GM12873 (cell line): ENCODE data around the gene BAX.

Experiments used
- CTCF ChIP-seq: IDR thresholded peaks from 2 replicates; pipeline ENCODE4 v1.5.1; 2012; ENCODE audit warnings: low read depth, mild to moderate bottlenecking, moderate library complexity, low read length, control low read depth; ENCODE audit not compliant: insufficient read depth; ENCODE audit errors: missing control alignments

BAX gene

GRCh38 chr19:48953141-48953540 lies 1.5 kb upstream of the BAX start:
- no peak for TF ChIP-seq CTCF

- no peak for TF ChIP-seq CTCF
These were observed 583 bp upstream of the BAX start for GRCh38 chr19:48953990-48954594.

GRCh38 chr19:48955308-48955958 lies 758 bp downstream of the BAX start:
- TF ChIP-seq CTCF: no peak

- TF ChIP-seq CTCF: no peak
These were observed 3.3 kb downstream of the BAX start for GRCh38 chr19:48958006-48958405.

GRCh38 chr19:48959341-48960239 lies 4.9 kb downstream of the BAX start:
- TF ChIP-seq CTCF: no peak

GRCh38 chr19:48961051-48961649 lies 6.5 kb downstream of the BAX start:
- no peak for TF ChIP-seq CTCF

- no peak for TF ChIP-seq CTCF
These were observed 7.0 kb downstream of the BAX start for GRCh38 chr19:48961673-48962028.
